Skeletal muscle satellite cell (primary cell): ENCODE measurements around the gene SIAE.
A peak's percentile ranks its signal among the peaks of the same experiment; 100 is the strongest.

Source experiments
- H3K27me3 ChIP-seq: 2 replicates; pipeline ENCODE4 v1.7.0; 2013; ENCODE audit warnings: low read length; ENCODE audit not compliant: control insufficient read depth, insufficient read depth
- H3K36me3 ChIP-seq: 2 replicates; pipeline ENCODE4 v1.7.0; 2013; ENCODE audit warnings: mild to moderate bottlenecking, control low read depth, low read length; ENCODE audit not compliant: insufficient read depth
- H3K4me1 ChIP-seq: 2 replicates; pipeline ENCODE4 v1.7.0; 2013; ENCODE audit warnings: low read length; ENCODE audit not compliant: control insufficient read depth, insufficient read depth
- H3K4me2 ChIP-seq: 2 replicates; pipeline ENCODE4 v1.7.0; 2013; ENCODE audit warnings: mild to moderate bottlenecking, low read length
- H3K4me3 ChIP-seq: 2 replicates; pipeline ENCODE4 v1.7.0; 2013; ENCODE audit warnings: low read length
- H3K9ac ChIP-seq: 2 replicates; pipeline ENCODE4 v1.7.0; 2013; ENCODE audit warnings: mild to moderate bottlenecking, low read depth, low read length, moderate library complexity
- H3K9me3 ChIP-seq: replicated peaks from 2 replicates; pipeline ENCODE4 v1.7.0; 2013; ENCODE audit warnings: mild to moderate bottlenecking, control low read depth, low read length

Gene SIAE

GRCh38 chr11:124662106-124662505 is 11.4 kb downstream of the SIAE start:
- Histone ChIP-seq H3K4me3 (no peak overlapping the region), H3K9me3 (no peaks in the 10 kb centered on the region), H3K27me3 (no peaks in the 10 kb centered on the region), H3K4me2 (no peak overlapping the region), H3K4me1 (no peaks in the 10 kb centered on the region), H3K9ac (no peak overlapping the region), H3K36me3 (peaks cover 3% of the 10 kb centered on the region)

GRCh38 chr11:124661553-124661952 is 12.0 kb downstream of the SIAE start:
- H3K4me1 ChIP-seq: no peaks in the 10 kb centered on the region
- no peaks in the 10 kb centered on the region for H3K9me3 ChIP-seq
- H3K27me3 ChIP-seq: no peaks in the 10 kb centered on the region
- H3K36me3 ChIP-seq: peaks cover 3% of the 10 kb centered on the region
- H3K4me3 ChIP-seq: no peak overlapping the region
- H3K9ac ChIP-seq: no peak overlapping the region
- H3K4me2 ChIP-seq: no peak overlapping the region

- Histone ChIP-seq H3K4me1 (no peaks in the 10 kb centered on the region), H3K9me3 (no peaks in the 10 kb centered on the region), H3K4me2 (no peak overlapping the region)
These were observed 14.6 kb downstream of the SIAE start for GRCh38 chr11:124658986-124659385.

GRCh38 chr11:124658501-124658900 is 15.0 kb downstream of the SIAE start:
- no peaks in the 10 kb centered on the region for H3K27me3 ChIP-seq
- H3K9ac ChIP-seq: no peak overlapping the region
- H3K4me3 ChIP-seq: no peak overlapping the region
- peaks cover 3% of the 10 kb centered on the region for H3K36me3 ChIP-seq
- H3K9me3 ChIP-seq: no peaks in the 10 kb centered on the region
- H3K4me2 ChIP-seq: no peak overlapping the region
- H3K4me1 ChIP-seq: no peaks in the 10 kb centered on the region

More at GRCh38 chr11:124658986-124659385, 14.6 kb downstream of the SIAE start:
- Histone ChIP-seq H3K4me3 (no peak overlapping the region), H3K36me3 (peaks cover 3% of the 10 kb centered on the region), H3K27me3 (no peaks in the 10 kb centered on the region), H3K9ac (no peak overlapping the region)

GRCh38 chr11:124657904-124658303 is 15.6 kb downstream of the SIAE start:
- H3K9ac ChIP-seq: no peak overlapping the region
- H3K4me2 ChIP-seq: no peak overlapping the region
- peaks cover 3% of the 10 kb centered on the region for H3K36me3 ChIP-seq
- H3K27me3 ChIP-seq: no peaks in the 10 kb centered on the region
- H3K4me3 ChIP-seq: no peak overlapping the region
- no peaks in the 10 kb centered on the region for H3K9me3 ChIP-seq
- no peaks in the 10 kb centered on the region for H3K4me1 ChIP-seq

- Histone ChIP-seq H3K4me3 (no peak overlapping the region), H3K9ac (no peak overlapping the region)
These were observed 16.5 kb downstream of the SIAE start for GRCh38 chr11:124656774-124657630.

GRCh38 chr11:124648610-124649009 is 24.9 kb downstream of the SIAE start:
- Histone ChIP-seq H3K4me3 (no peak overlapping the region), H3K36me3 (peaks cover 3% of the 10 kb centered on the region), H3K27me3 (no peaks in the 10 kb centered on the region), H3K9ac (no peak overlapping the region), H3K9me3 (no peaks in the 10 kb centered on the region), H3K4me2 (no peak overlapping the region), H3K4me1 (peaks cover 10% of the 10 kb centered on the region)

More at GRCh38 chr11:124656774-124657630, 16.5 kb downstream of the SIAE start:
- Histone ChIP-seq H3K4me2 (no peak overlapping the region), H3K27me3 (no peaks in the 10 kb centered on the region), H3K9me3 (no peaks in the 10 kb centered on the region), H3K36me3 (peaks cover 4% of the 10 kb centered on the region), H3K4me1 (no peaks in the 10 kb centered on the region)

GRCh38 chr11:124646148-124646547 is 27.4 kb downstream of the SIAE start:
- H3K4me2 ChIP-seq: no peak overlapping the region

GRCh38 chr11:124644426-124645280 is 28.9 kb downstream of the SIAE start:
- Histone ChIP-seq H3K4me3 (no peak overlapping the region), H3K27me3 (no peaks in the 10 kb centered on the region)

More at GRCh38 chr11:124646148-124646547, 27.4 kb downstream of the SIAE start:
- H3K4me3 ChIP-seq: no peak overlapping the region
- no peaks in the 10 kb centered on the region for H3K27me3 ChIP-seq
- no peaks in the 10 kb centered on the region for H3K9me3 ChIP-seq
- H3K9ac ChIP-seq: no peak overlapping the region
- no peaks in the 10 kb centered on the region for H3K36me3 ChIP-seq
- H3K4me1 ChIP-seq: peaks cover 19% of the 10 kb centered on the region

GRCh38 chr11:124643605-124644425 is 29.7 kb downstream of the SIAE start:
- Histone ChIP-seq H3K9me3 (no peaks in the 10 kb centered on the region), H3K36me3 (no peaks in the 10 kb centered on the region), H3K9ac (peak overlapping the region; percentile 40), H3K4me1 (peaks cover 19% of the 10 kb centered on the region), H3K27me3 (no peaks in the 10 kb centered on the region), H3K4me3 (peak overlapping the region; percentile 11), H3K4me2 (peak overlapping the region; percentile 64)

More at GRCh38 chr11:124644426-124645280, 28.9 kb downstream of the SIAE start:
- peak overlapping the region; percentile 64 for H3K4me2 ChIP-seq
- H3K4me1 ChIP-seq: peaks cover 19% of the 10 kb centered on the region
- no peaks in the 10 kb centered on the region for H3K36me3 ChIP-seq
- H3K9ac ChIP-seq: peak overlapping the region; percentile 40
- H3K9me3 ChIP-seq: no peaks in the 10 kb centered on the region
